B cell (primary cell): ENCODE results near the gene LDLRAD2. TPM values are rescaled to one million over a fixed set of nuclear protein-coding genes. Genes with fewer than 3 reads are reported as not detected.

Experiments used
- ATAC-seq: fragments of 200-7000 bp; cut with Tn5 transposase; one replicate; pipeline ENCODE4 v1.10.0; 2021; ENCODE audit warnings: low read depth, mild to moderate bottlenecking, moderate number of reproducible peaks, moderate library complexity
- CTCF ChIA-PET: fragments of 350-600 bp; sonication (Branson Sonifier 250); formaldehyde crosslinking; loops from one replicate; lab custom pipeline; 2021; ENCODE audit warnings: antibody characterized with exemption, inconsistent platforms; lab: Charles Lee
- POLR2A ChIA-PET: fragments of 350-600 bp; sonication (Branson Sonifier 250); formaldehyde crosslinking; loops from one replicate; lab custom pipeline; 2021; ENCODE audit warnings: antibody characterized with exemption; lab: Charles Lee
- DNase-seq: peaks from one replicate; pipeline ENCODE4 v3.0.0; 2013
- H2AFZ ChIP-seq: 2 replicates; pipeline ENCODE4 v1.6.1; 2012; ENCODE audit warnings: mild to moderate bottlenecking, low read depth, low read length; ENCODE audit not compliant: insufficient read depth, poor library complexity, severe bottlenecking
- H3K27ac ChIP-seq, 2 donors: 1 replicate in 1 of 2; 2 replicates in 1 of 2; pipeline ENCODE4 v1.5.1; 2012 to 2013; ENCODE audit warnings: low read length in 2 of 2, mild to moderate bottlenecking in 2 of 2, moderate library complexity in 1 of 2
- H3K27me3 ChIP-seq, 4 experiments: fragments of 200-600 bp in 1 of 4; sonication (generic) in 1 of 4; replicated peaks in 1 of 4; 1 replicate in 2 of 4; 2 replicates in 2 of 4; pipeline versions ENCODE4 v1.6.1 to v1.7.0; 2013 to 2016; ENCODE audit warnings: low read length in 3 of 4, mild to moderate bottlenecking in 2 of 4, mixed read lengths in 1 of 4, moderate library complexity in 1 of 4; ENCODE audit not compliant: insufficient read depth in 4 of 4, control insufficient read depth in 3 of 4; ENCODE audit errors: control extremely low read depth in 1 of 4
- H3K36me3 ChIP-seq, 2 experiments: replicated peaks in 1 of 2; 1 replicate in 1 of 2; 2 replicates in 1 of 2; pipeline versions ENCODE4 v1.6.1 to v1.7.1; 2013; ENCODE audit warnings: low read length in 1 of 2; ENCODE audit not compliant: insufficient read depth in 2 of 2, control insufficient read depth in 1 of 2; ENCODE audit errors: control extremely low read depth in 1 of 2, extremely low read depth in 1 of 2
- H3K4me1 ChIP-seq, 2 donors: fragments of 200-600 bp in 1 of 2; sonication (generic) in 1 of 2; 1 replicate in 1 of 2; 2 replicates in 1 of 2; pipeline versions ENCODE4 v1.5.1 to v1.6.1; 2013 to 2017; ENCODE audit warnings: low read length in 2 of 2; ENCODE audit not compliant: control insufficient read depth in 2 of 2, insufficient read depth in 2 of 2
- H3K4me2 ChIP-seq: replicated peaks from 2 replicates; pipeline ENCODE3; 2012; ENCODE audit warnings: mild to moderate bottlenecking, low read depth, low read length; ENCODE audit not compliant: poor library complexity, severe bottlenecking
- H3K4me3 ChIP-seq, 5 experiments: fragments of 200-600 bp in 1 of 5; sonication (generic) in 1 of 5; 1 replicate in 3 of 5; 2 replicates in 2 of 5; pipeline versions ENCODE4 v1.5.1 to v1.7.0; 2011 to 2016; ENCODE audit warnings: low read length in 4 of 5, mild to moderate bottlenecking in 4 of 5, low read depth in 2 of 5, control low read depth in 1 of 5, moderate library complexity in 1 of 5; ENCODE audit not compliant: insufficient read depth in 1 of 5; ENCODE audit errors: control extremely low read depth in 1 of 5, extremely low read depth in 1 of 5
- H3K79me2 ChIP-seq: fragments of 200-600 bp; sonication (generic); one replicate; pipeline ENCODE4 v1.6.0; 2016; ENCODE audit warnings: low read length; ENCODE audit not compliant: control insufficient read depth, insufficient read depth
- H3K9ac ChIP-seq: fragments of 200-600 bp; sonication (generic); 2 replicates; pipeline ENCODE4 v1.6.1; 2017; ENCODE audit warnings: mild to moderate bottlenecking, low read length, moderate library complexity
- H3K9me3 ChIP-seq, 3 donors: one replicate each; pipeline versions ENCODE4 v1.6.1 to v1.7.1; 2013; ENCODE audit warnings: low read length in 2 of 3; ENCODE audit not compliant: control insufficient read depth in 2 of 3, insufficient read depth in 1 of 3; ENCODE audit errors: control extremely low read depth in 1 of 3
- H4K20me1 ChIP-seq: 2 replicates; pipeline ENCODE4 v1.6.0; 2012; ENCODE audit warnings: mild to moderate bottlenecking, low read length; ENCODE audit not compliant: insufficient read depth, control insufficient read depth, poor library complexity, severe bottlenecking
- H3K27ac Mint-ChIP-seq: one replicate; pipeline ENCODE4 v1.8.0; 2021; ENCODE audit warnings: mixed read lengths
- H3K27me3 Mint-ChIP-seq: one replicate; pipeline ENCODE4 v1.8.0; 2021; ENCODE audit warnings: mixed read lengths
- H3K4me1 Mint-ChIP-seq: one replicate; pipeline ENCODE4 v1.8.0; 2021; ENCODE audit warnings: mixed read lengths
- H3K4me3 Mint-ChIP-seq: one replicate; pipeline ENCODE4 v1.8.0; 2021; ENCODE audit warnings: mixed read lengths
- H3K9me3 Mint-ChIP-seq: one replicate; pipeline ENCODE4 v1.8.0; 2022; ENCODE audit warnings: mixed read lengths; ENCODE audit not compliant: insufficient read depth
- CTCF ChIP-seq: fragments of 200-600 bp; IDR thresholded peaks from one replicate; pipeline ENCODE4 v1.8.0; 2022; ENCODE audit warnings: antibody characterized with exemption, mild to moderate bottlenecking
- EZH2 ChIP-seq: IDR thresholded peaks from 2 replicates; pipeline ENCODE4 v1.6.1; 2012; ENCODE audit warnings: borderline replicate concordance, low read depth, mild to moderate bottlenecking, moderate library complexity, low read length; ENCODE audit not compliant: insufficient read depth, poor library complexity, severe bottlenecking
- WGBS: methylation state at CpG from one replicate; pipeline ENCODE4 v1.1.5; 2013; ENCODE audit warnings: missing lambda C conversion rate; ENCODE audit not compliant: insufficient coverage; 5-methylcytosine and 5-hydroxymethylcytosine counted together
- intact Hi-C: fragments of 100-400 bp; cut with micrococcal nuclease; formaldehyde crosslinking; loops from one replicate; pipeline ENCODE4 v1.10.0; 2022
- polyA plus RNA-seq: library from polyadenylated mRNA; depleted of rRNA; stranded (reverse); fragments of >200 nt; gene quantifications from 2 replicates; pipeline ENCODE4 v1.2.3, GENCODE V29; 2012
- total RNA-seq, 2 donors: library from RNA; stranded (reverse); fragments of 120-200 nt in 1 of 2; gene quantifications; 1 replicate in 1 of 2; 2 replicates in 1 of 2; pipeline versions ENCODE4 v1.2.3 to v1.2.4, GENCODE V29; 2013 to 2022

LDLRAD2 gene
- total and polyA plus RNA-seq, 2 donors (not counting 1 experiment from before 2014, with no cell fraction given): 0.47 to 3.0 TPM

- TF ChIP-seq CTCF (peak; percentile 72), EZH2 (no peak)
- peaks cover 8% of the 10 kb centered on the region for H3K27me3 Mint-ChIP-seq
- H3K79me2 ChIP-seq: no peaks in the 10 kb centered on the region
- H3K9me3 Mint-ChIP-seq: no peaks in the 10 kb centered on the region
- H3K9ac ChIP-seq: peak overlapping the region; percentile 67
- no peaks in the 10 kb centered on the region for H4K20me1 ChIP-seq
- WGBS: 18% methylated on average over 65 of the region's 65 CpGs
- DNase-seq (peak; percentile 64), ATAC-seq (peak; percentile 78)
- peaks cover 11 to 23% of the 10 kb centered on the region in 2 donors for H3K4me1 ChIP-seq
- peak overlapping the region; percentile 34 to 59 (median 45) for H3K4me3 ChIP-seq
- POLR2A ChIA-PET: no interaction called here
- H3K27ac Mint-ChIP-seq: peak overlapping the region; percentile 60
- H3K4me2 ChIP-seq: peak overlapping the region; percentile 91
- peaks cover 17% of the 10 kb centered on the region for H3K4me1 Mint-ChIP-seq
- no peaks in the 10 kb centered on the region for H3K36me3 ChIP-seq
- intact Hi-C loops: no loop called here
- CTCF ChIA-PET: no interaction called here
- peak overlapping the region; percentile 76 for H2AFZ ChIP-seq
- H3K27ac ChIP-seq: peak overlapping the region; percentile 1 to 32
- H3K27me3 ChIP-seq: no peaks in the 10 kb centered on the region
- peak overlapping the region; percentile 74 for H3K4me3 Mint-ChIP-seq
- peaks cover 0 to 3% (median 3%) of the 10 kb centered on the region in 3 donors for H3K9me3 ChIP-seq
These were observed 2.3 kb downstream of the LDLRAD2 start for GRCh38 chr1:21814241-21814918.

GRCh38 chr1:21814981-21815582 lies 3.0 kb downstream of the LDLRAD2 start:
- Histone ChIP-seq H3K9me3 (peaks cover 0 to 3% (median 3%) of the 10 kb centered on the region in 3 donors), H3K4me1 (peaks cover 11 to 23% of the 10 kb centered on the region in 2 donors), H3K27ac (peak overlapping the region; percentile 1 to 32), H3K36me3 (no peaks in the 10 kb centered on the region), H3K27me3 (no peaks in the 10 kb centered on the region), H2AFZ (peak overlapping the region; percentile 76), H4K20me1 (no peaks in the 10 kb centered on the region), H3K4me2 (peak overlapping the region; percentile 91), H3K9ac (peak overlapping the region; percentile 67), H3K79me2 (no peaks in the 10 kb centered on the region), H3K4me3 (no peak overlapping the region)
- WGBS: 91% methylated on average over 15 of the region's 15 CpGs
- ATAC-seq: no peak
- no peak for TF ChIP-seq EZH2
- no peak for TF ChIP-seq CTCF
- CTCF ChIA-PET: no interaction called here
- peak overlapping the region; percentile 60 for H3K27ac Mint-ChIP-seq
- DNase-seq: peak; percentile 27
- H3K4me3 Mint-ChIP-seq: peak overlapping the region; percentile 74
- no peaks in the 10 kb centered on the region for H3K9me3 Mint-ChIP-seq
- H3K27me3 Mint-ChIP-seq: peaks cover 8% of the 10 kb centered on the region
- intact Hi-C loops: no loop called here
- POLR2A ChIA-PET: no interaction called here
- H3K4me1 Mint-ChIP-seq: peaks cover 17% of the 10 kb centered on the region
